Measurements from ENCODE around the gene THBD. TPM values are rescaled to one million over a fixed set of nuclear protein-coding genes. Genes with fewer than 3 reads are reported as not detected.

Gene THBD
- polyA plus RNA-seq, 1 experiment: 0.10 TPM

DNA sequence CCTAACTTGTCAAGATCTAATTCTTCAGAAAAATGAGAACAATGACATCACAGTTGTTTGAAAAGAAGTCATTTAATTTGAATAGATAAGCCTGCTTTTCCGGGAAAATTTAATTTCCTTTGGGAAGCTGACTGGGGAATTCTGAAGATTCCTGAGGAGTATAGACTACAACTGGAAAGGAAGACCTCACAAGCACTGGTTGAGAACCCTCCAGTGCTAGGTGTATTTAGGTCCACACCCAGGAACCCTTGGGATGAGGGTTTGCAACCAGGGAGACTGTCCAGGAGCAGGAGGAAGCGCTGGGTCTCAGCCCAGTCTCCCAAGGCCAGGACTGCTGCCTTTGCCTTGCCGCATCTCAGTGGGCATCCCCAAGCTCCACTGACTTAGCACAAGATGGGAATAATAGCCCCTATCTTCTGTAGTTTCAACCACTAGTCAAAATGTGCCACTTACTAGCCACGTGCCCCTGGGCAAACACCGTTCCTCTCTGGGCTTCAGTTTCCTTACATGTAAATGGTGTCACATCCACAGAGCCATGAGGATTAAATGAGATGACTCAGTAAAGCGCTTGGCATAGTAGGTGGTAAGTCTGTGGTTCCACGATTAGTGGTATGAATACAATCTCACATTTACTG is 43.5 kb upstream of the THBD start:
- Histone ChIP-seq H3K4me3 (ENCODE audit: low read depth, low read length) (no peak overlapping the region), H3K27ac (ENCODE audit: low read depth, low read length) (no peak overlapping the region), H3K9me3 (ENCODE audit: control insufficient read depth, insufficient read depth, low read length) (no peaks in the 10 kb centered on the region), H3K27me3 (ENCODE audit: control insufficient read depth, insufficient read depth, low read length) (peaks cover 38% of the 10 kb centered on the region)
- DNase-seq (ENCODE audit: low read depth, low spot score): no peak
- POLR2A ChIA-PET: no interaction called here
- TF ChIP-seq, protein P1, sequence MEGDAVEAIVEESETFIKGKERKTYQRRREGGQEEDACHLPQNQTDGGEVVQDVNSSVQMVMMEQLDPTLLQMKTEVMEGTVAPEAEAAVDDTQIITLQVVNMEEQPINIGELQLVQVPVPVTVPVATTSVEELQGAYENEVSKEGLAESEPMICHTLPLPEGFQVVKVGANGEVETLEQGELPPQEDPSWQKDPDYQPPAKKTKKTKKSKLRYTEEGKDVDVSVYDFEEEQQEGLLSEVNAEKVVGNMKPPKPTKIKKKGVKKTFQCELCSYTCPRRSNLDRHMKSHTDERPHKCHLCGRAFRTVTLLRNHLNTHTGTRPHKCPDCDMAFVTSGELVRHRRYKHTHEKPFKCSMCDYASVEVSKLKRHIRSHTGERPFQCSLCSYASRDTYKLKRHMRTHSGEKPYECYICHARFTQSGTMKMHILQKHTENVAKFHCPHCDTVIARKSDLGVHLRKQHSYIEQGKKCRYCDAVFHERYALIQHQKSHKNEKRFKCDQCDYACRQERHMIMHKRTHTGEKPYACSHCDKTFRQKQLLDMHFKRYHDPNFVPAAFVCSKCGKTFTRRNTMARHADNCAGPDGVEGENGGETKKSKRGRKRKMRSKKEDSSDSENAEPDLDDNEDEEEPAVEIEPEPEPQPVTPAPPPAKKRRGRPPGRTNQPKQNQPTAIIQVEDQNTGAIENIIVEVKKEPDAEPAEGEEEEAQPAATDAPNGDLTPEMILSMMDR (IDR thresholded peaks at IDR 0.05; ENCODE audit: low read depth, low read length): no peak
- CTCF ChIA-PET: no interaction called here

DNA sequence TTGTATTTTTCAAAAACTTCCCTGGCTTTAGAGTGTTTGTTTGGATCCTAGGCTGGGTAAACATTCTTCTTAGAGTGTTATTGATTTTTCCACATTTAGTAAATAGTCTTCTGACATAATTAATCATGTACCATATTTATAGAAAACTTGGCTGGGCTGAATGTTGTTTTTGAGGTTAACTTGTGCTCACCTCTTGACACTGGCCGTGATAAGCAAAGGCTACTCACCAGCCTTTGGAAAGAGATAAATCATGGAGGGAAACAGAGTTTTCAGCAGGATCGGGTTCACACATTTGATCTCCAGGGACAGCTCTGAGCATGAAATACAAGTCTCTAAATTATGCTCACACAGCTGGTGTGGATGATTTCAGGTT is 42.9 kb upstream of the THBD start:
- ChIA-PET POLR2A (no interaction called here), CTCF (no interaction called here)
- Histone ChIP-seq H3K27ac (ENCODE audit: low read depth, low read length) (no peak overlapping the region), H3K27me3 (ENCODE audit: control insufficient read depth, insufficient read depth, low read length) (peaks cover 38% of the 10 kb centered on the region), H3K9me3 (ENCODE audit: control insufficient read depth, insufficient read depth, low read length) (no peaks in the 10 kb centered on the region), H3K4me3 (ENCODE audit: low read depth, low read length) (no peak overlapping the region)
- TF ChIP-seq, protein P1 (IDR thresholded peaks at IDR 0.05; ENCODE audit: low read depth, low read length): no peak
- no peak for DNase-seq (ENCODE audit: low read depth, low spot score)

DNA sequence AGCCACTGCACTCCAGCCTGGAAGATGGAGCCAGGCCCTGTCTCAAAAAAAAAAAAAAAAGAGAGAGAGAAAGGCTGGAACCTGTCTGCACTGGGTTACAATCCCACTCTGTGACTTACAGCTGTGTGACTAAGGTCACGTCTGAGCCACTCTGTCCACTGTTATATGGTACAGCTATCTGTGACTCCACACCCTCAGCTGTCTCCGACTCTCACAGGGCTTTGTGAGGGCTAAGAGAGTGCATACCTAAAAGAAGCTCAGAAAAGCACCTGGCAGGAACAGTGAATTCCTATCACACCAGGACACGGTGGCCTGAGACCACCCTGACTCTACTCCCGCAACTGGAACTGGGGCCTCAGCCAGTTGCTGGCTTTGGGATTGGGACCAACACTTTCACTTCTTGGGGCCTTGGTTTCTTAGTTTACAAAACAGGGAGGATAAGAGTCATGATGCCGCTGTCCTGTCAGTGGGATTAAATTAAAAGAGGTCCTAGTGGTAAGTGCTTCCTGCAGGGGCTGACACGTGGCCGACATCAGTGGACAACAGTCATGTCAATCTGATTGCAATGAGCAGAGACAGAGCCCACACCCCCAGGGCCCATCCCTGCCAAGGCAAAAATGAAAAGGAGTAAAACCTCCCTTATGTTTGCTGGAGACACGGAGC is 42.4 kb upstream of the THBD start:
- no peak overlapping the region for H3K4me3 ChIP-seq (ENCODE audit: low read depth, low read length)
- TF ChIP-seq, protein P1 (IDR thresholded peaks at IDR 0.05; ENCODE audit: low read depth, low read length): no peak
- no peaks in the 10 kb centered on the region for H3K9me3 ChIP-seq (ENCODE audit: control insufficient read depth, insufficient read depth, low read length)
- peaks cover 38% of the 10 kb centered on the region for H3K27me3 ChIP-seq (ENCODE audit: control insufficient read depth, insufficient read depth, low read length)
- CTCF ChIA-PET: interaction anchor here (0.6 kb wide), 1 partner anchor 25 kb away, joined by 3 read pairs; no protein-coding TSS in a partner anchor
- DNase-seq (ENCODE audit: low read depth, low spot score): no peak
- POLR2A ChIA-PET: no interaction called here
- H3K27ac ChIP-seq (ENCODE audit: low read depth, low read length): no peak overlapping the region

DNA sequence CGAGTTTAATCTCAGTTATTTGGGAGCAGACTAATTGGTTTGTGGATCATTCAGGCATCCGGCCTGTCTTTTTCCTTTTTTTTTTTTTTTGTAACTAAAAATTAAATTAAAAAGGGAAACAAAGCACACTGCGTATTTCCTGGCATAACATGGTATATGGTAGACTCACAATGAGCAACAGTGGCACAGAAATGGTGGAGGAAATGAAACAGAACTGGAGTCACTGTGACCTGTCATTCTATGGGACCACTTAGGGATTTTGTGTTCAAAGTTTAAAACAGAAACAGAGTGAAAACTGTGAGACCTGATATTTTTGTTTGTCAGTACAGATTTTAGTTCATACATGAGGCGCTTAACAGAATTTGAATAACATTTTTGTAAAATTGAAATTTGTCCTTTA is 41.4 kb upstream of the THBD start:
- H3K27me3 ChIP-seq (ENCODE audit: control insufficient read depth, insufficient read depth, low read length): peaks cover 35% of the 10 kb centered on the region
- POLR2A ChIA-PET: no interaction called here
- CTCF ChIA-PET: interaction anchor here (0.6 kb wide), 1 partner anchor 26 kb away, joined by 3 read pairs; no protein-coding TSS in a partner anchor

DNA sequence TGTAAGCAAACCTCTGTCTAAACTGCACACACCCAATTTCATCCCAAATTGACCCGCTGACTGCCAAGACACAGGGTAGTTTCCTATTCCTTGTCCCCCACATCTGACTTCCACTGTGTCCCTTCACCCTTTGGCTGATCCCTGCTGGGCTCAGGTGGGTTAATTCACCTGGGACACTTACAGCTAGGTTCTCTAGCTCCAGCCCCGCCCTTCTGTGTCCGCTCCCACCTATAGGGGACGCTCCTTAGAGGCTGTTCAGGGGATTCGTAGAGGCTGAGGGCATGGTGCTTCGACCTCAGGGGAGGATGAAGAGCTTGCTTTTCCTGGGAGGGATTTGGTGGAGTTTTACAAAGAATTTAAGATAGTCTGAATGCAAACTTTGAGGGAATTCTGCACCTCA is 40.7 kb upstream of the THBD start:
- ChIA-PET CTCF (no interaction called here), POLR2A (no interaction called here)
- Histone ChIP-seq H3K27ac (ENCODE audit: low read depth, low read length) (no peak overlapping the region), H3K27me3 (ENCODE audit: control insufficient read depth, insufficient read depth, low read length) (peaks cover 35% of the 10 kb centered on the region), H3K9me3 (ENCODE audit: control insufficient read depth, insufficient read depth, low read length) (no peaks in the 10 kb centered on the region; the same call in 1 of the 2 replicates), H3K4me3 (ENCODE audit: low read depth, low read length) (no peak overlapping the region)
- no peak for DNase-seq (ENCODE audit: low read depth, low spot score)
- TF ChIP-seq, protein P1 (IDR thresholded peaks at IDR 0.05; ENCODE audit: low read depth, low read length): no peak

More for the DNA sequence above, 41.4 kb upstream of the THBD start:
- H3K9me3 ChIP-seq (ENCODE audit: control insufficient read depth, insufficient read depth, low read length): no peaks in the 10 kb centered on the region; the same call in 1 of the 2 replicates
- DNase-seq (ENCODE audit: low read depth, low spot score): no peak
- H3K4me3 ChIP-seq (ENCODE audit: low read depth, low read length): no peak overlapping the region
- no peak overlapping the region for H3K27ac ChIP-seq (ENCODE audit: low read depth, low read length)
- TF ChIP-seq, protein P1 (IDR thresholded peaks at IDR 0.05; ENCODE audit: low read depth, low read length): no peak
